Activated T-helper 1 cell treated with Interleukin-2 at 50 U/mL for 16 hours (primary cell): ENCODE measurements around the gene PTPRN2.

Experiments used
- DNase-seq: peaks from one replicate; pipeline ENCODE4 v3.0.0-alpha.2; 2020; ENCODE audit warnings: low read depth

PTPRN2 gene

GRCh38 chr7:157529768-157530560 lies 1057.7 kb downstream of the PTPRN2 start:
- DNase-seq = no peak

GRCh38 chr7:157528785-157529341 lies 1058.8 kb downstream of the PTPRN2 start:
- DNase-seq = no peak

GRCh38 chr7:157527686-157528085 lies 1059.9 kb downstream of the PTPRN2 start:
- DNase-seq = no peak

GRCh38 chr7:157526913-157527634 lies 1060.5 kb downstream of the PTPRN2 start:
- no peak for DNase-seq

- no peak for DNase-seq
Observed at GRCh38 chr7:157526005-157526912, 1061.4 kb downstream of the PTPRN2 start.

GRCh38 chr7:157525491-157525915 lies 1062.1 kb downstream of the PTPRN2 start:
- no peak for DNase-seq

GRCh38 chr7:157524731-157525130 lies 1062.9 kb downstream of the PTPRN2 start:
- no peak for DNase-seq

- no peak for DNase-seq
Observed at GRCh38 chr7:157523766-157524421, 1063.7 kb downstream of the PTPRN2 start.

- no peak for DNase-seq
Observed at GRCh38 chr7:157523371-157523765, 1064.3 kb downstream of the PTPRN2 start.

- DNase-seq = no peak
Observed at GRCh38 chr7:157522954-157523353, 1064.7 kb downstream of the PTPRN2 start.

- no peak for DNase-seq
Observed at GRCh38 chr7:157522189-157522588, 1065.4 kb downstream of the PTPRN2 start.

- no peak for DNase-seq
Observed at GRCh38 chr7:157521752-157522151, 1065.9 kb downstream of the PTPRN2 start.

GRCh38 chr7:157521061-157521731 lies 1066.4 kb downstream of the PTPRN2 start:
- no peak for DNase-seq

- DNase-seq = no peak
Observed at GRCh38 chr7:157520249-157520648, 1067.4 kb downstream of the PTPRN2 start.

- DNase-seq = no peak
Observed at GRCh38 chr7:157519798-157520244, 1067.8 kb downstream of the PTPRN2 start.

- DNase-seq = no peak
Observed at GRCh38 chr7:157519246-157519645, 1068.4 kb downstream of the PTPRN2 start.

GRCh38 chr7:157518514-157519175 lies 1069.0 kb downstream of the PTPRN2 start:
- DNase-seq = no peak

- DNase-seq = no peak
Observed at GRCh38 chr7:157517782-157518513, 1069.7 kb downstream of the PTPRN2 start.
